GM18520 (cell line): ENCODE measurements around the gene WWOX.

Source experiments
- ATAC-seq: cut with Tn5 transposase; IDR thresholded peaks from one replicate; pipeline ENCODE4 v1.9.1; 2021; ENCODE audit not compliant: unreplicated experiment

The WWOX gene

DNA sequence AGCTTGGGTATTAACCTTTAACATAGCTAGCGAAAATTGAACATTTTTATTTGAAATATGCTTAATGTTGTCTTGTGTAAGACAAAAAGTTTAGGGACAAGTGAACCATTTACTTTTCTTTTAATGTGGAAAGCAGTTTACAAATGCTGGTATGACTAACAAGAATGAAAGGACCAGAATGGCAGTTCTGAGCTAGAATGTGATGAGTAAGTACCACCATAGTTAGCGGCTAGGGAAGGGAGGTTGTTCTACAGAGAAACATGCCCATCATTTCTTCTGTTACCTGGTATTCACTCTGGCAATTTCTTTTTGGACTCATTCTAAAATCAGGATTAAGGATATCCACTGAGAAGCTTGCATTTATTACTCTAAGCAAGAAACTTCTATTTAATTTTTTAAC lies 121.1 kb downstream of the WWOX start:
- no peak for ATAC-seq

- no peak for ATAC-seq
Observed at GRCh38 chr16:78221892-78222291, 122.4 kb downstream of the WWOX start.

DNA sequence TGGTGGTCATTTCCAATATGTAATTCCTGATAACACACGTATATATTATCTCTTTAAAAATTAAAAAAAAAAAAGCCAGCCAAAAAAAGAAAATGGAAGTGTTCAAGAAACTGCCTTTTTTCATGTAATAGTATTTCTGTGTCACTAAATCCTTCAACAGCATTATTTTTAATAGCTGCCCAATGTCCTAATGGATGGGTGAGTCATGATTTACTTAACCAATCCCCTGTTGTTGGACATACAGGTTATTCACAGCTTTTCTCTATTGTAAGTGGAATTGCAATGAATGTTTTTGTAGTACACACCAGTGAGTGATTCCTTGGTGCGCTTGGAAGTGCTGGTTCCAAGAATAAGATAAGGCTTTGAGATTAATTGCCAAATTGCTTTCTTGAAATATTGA lies 124.9 kb downstream of the WWOX start:
- no peak for ATAC-seq

GRCh38 chr16:78225919-78226318 lies 126.5 kb downstream of the WWOX start:
- no peak for ATAC-seq

GRCh38 chr16:78227855-78228254 lies 128.4 kb downstream of the WWOX start:
- ATAC-seq: no peak

DNA sequence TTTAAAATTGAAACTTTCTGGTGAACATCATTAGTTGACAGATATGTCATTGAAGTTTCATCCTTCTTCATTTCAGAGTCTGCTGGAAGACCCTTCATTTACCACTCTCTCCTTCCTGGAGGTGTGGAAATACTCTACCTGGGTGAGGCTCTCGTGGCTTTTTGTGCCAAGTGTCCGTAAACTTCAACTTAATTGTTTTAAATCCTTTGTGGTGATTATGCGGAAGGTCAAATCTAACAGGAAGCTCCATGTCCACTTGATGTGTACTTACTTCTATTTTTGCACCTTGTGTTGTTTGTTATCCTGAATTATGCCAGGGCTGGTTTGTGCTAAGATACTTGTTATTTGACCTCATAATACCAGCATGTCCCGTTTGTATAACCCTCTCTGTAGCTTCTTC lies 129.2 kb downstream of the WWOX start:
- no peak for ATAC-seq

GRCh38 chr16:78230832-78231231 lies 131.4 kb downstream of the WWOX start:
- ATAC-seq: no peak

GRCh38 chr16:78235168-78235800 lies 135.8 kb downstream of the WWOX start:
- peak; percentile 71 for ATAC-seq

GRCh38 chr16:78235876-78236275 lies 136.4 kb downstream of the WWOX start:
- no peak for ATAC-seq

- no peak for ATAC-seq
Observed at GRCh38 chr16:78237841-78238240, 138.4 kb downstream of the WWOX start.

DNA sequence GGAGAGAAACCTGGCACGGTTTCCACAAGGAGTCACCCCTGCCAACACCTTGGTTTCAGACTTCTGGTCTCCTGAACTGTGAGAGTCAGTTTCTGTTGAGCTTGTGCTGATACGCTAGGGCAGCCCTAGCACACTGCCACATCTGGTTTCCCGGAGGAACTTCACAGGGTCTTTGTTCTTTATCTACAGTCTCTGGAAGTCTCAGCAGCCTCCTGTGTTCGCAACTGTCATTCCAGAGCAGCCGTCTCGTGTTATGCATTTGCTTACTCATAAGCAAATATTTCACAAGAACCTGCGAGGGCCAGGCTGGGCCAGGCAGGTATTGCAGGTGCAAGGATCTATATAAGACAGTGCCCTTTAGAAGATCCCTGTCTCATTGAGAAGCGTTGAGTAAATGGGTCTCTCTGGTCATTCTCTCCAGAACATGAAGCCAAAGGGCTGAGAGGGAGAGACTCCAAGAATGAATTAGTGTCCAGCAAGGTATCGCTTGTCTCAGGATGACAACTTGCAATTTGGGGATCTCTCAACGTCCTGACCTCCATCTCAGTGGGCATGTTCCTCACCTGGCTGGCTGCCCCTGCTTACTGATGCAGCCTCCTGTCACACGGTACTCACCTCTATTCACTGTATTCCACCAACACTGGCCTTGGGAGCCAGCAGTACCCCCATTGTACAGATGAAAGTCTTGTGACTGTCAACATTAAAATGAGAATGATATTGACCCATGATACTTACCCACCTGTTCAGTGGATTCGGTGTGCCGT lies 141.2 kb downstream of the WWOX start:
- no peak for ATAC-seq

GRCh38 chr16:78242239-78242630 lies 142.8 kb downstream of the WWOX start:
- ATAC-seq: no peak

DNA sequence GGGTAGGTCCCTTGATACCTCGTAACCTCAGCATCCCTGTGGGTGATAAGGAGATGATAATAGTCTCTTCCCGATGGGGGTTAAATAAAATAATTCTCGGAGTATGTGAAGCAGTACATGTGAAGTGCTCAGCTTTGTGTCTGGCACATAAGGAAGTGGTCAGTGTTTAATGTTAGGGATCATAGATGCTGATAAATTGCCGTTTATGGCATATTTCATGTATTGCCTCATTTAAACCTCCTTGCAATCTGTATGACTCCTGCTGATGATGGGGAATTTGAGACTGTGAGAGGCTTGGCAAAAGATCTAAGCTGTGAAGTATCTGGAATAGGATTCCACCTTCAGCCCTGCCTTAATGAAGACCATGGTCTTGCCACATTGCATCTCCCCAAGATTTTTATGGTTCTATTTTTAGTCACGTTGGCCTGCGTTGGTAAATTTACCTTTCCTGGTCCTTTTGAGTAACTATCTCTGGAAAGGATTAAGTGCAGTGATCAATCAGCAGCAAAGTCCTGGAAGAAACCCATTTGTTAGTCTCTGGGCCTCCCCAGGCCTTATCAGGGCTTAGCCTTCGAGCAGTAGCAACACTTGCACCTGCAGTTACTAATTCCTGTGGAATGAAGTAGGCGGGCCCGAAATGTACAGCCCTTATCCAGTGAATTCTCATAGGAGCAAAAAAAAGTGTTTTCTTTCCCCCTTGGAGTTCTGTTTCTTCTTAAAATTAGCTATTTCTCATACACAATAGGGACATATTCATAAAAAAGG lies 144.9 kb downstream of the WWOX start:
- ATAC-seq: no peak

GRCh38 chr16:78246559-78246958 lies 147.1 kb downstream of the WWOX start:
- no peak for ATAC-seq

DNA sequence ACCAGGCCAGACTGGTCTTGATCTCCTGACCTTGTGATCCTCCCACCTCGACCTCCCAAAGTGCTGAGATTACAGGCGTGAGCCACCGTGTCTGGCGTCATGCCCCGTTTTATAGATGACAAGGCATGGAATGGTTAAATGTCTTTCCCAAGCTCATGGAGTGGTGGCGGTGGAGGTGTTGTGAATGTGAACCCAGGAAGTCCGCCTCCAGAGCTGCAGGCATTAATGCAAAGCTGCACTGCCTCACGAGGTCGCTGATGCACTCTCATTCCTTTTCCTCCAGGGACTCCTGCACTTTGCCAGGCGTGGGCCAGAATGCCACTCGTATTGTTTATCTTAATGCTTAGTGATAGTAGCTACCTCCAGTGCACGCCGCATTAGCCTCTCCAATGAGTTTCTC lies 149.6 kb downstream of the WWOX start:
- no peak for ATAC-seq

DNA sequence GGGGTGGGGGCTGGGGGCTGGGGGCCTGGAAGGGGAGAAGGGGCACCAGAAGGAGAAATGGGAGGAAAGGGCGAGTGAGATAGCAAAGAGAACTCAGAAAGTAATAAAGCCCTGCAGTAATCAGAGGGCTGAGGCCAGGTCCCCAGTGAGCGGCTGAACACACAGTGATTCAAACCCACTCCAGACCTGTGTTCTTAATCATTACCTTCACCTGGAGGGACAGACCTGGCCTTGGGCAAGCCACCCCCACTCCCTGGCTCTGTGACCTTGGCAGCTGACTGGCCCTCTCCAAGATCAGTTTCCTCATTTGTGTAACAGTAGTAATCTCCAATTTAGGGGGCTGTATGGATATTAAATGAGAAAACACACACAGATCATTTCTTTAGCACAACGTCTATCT lies 150.4 kb downstream of the WWOX start:
- no peak for ATAC-seq

GRCh38 chr16:78251115-78251514 lies 151.7 kb downstream of the WWOX start:
- no peak for ATAC-seq

GRCh38 chr16:78252757-78253156 lies 153.3 kb downstream of the WWOX start:
- no peak for ATAC-seq

- no peak for ATAC-seq
Observed at GRCh38 chr16:78254841-78255240, 155.4 kb downstream of the WWOX start.

GRCh38 chr16:78256686-78257375 lies 157.4 kb downstream of the WWOX start:
- ATAC-seq: no peak

DNA sequence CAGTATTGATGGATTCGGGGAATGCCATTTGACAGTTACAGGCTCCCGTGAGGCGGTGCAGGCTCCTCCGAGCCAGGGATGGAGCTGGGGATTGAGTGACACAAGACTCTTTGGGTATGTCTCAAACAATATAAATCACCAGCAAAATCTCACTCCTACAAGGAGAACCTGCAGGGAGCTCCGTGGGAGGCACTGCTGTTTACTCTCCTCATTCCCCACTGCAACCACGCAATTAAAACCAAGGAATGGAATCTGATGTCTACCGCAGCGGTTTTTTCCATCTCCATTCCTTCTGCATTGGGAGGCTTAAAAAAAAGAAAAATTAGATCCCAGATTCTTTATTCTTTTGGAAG lies 157.9 kb downstream of the WWOX start:
- ATAC-seq: no peak
